ENCODE measurements around the gene AFF1. TPM values are rescaled to one million over a fixed set of nuclear protein-coding genes. Genes with fewer than 3 reads are reported as not detected.

Gene AFF1
- total RNA-seq, 2 experiments from 2014 or later: 28.7 to 69.7 TPM

GRCh38 chr4:87046121-87046551 is 111.3 kb downstream of the AFF1 start:
- intact Hi-C loops (cut with micrococcal nuclease; ENCODE audit: unreplicated experiment): no loop called here
- BruUV-seq (replicated peaks): no TSS peak

DNA sequence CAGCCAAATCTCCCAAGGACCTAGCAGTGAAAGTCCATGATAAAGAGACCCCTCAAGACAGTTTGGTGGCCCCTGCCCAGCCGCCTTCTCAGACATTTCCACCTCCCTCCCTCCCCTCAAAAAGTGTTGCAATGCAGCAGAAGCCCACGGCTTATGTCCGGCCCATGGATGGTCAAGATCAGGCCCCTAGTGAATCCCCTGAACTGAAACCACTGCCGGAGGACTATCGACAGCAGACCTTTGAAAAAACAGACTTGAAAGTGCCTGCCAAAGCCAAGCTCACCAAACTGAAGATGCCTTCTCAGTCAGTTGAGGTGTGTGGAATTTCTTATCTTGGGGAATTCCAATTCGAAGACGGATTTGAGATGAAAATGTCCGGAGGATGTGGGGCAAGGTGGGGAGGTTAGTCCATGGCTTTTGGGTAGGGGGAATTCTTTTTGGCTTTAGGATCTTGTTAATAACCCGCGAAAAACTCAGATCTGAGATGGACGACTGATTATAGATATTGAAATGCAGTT is 112.5 kb downstream of the AFF1 start:
- no peak for DNase-seq (ENCODE audit: low spot score)
- POLR2A ChIA-PET: no interaction called here
- Histone ChIP-seq H3K36me3 (ENCODE audit: insufficient read depth, low read length) (peaks cover 36% of the 10 kb centered on the region), H3K4me1 (ENCODE audit: insufficient read depth, low read length, poor library complexity, severe bottlenecking) (peaks cover 19% of the 10 kb centered on the region), H3K79me2 (ENCODE audit: insufficient read depth, low read depth, low read length) (peaks cover 19% of the 10 kb centered on the region; the same call in 1 of the 2 replicates), H3K9me2 (ENCODE audit: insufficient read depth, low read length) (no peaks in the 10 kb centered on the region), H3K4me2 (ENCODE audit: low read length) (no peak overlapping the region), H4K20me1 (ENCODE audit: insufficient read depth, low read length) (peaks cover 9% of the 10 kb centered on the region; the same call in 1 of the 2 replicates), H3K9me3 (ENCODE audit: low read length) (no peaks in the 10 kb centered on the region), H3K4me3 (ENCODE audit: low read depth, low read length, poor library complexity, severe bottlenecking) (no peak overlapping the region), H3K27ac (ENCODE audit: low read depth, low read length, poor library complexity, severe bottlenecking) (no peak overlapping the region), H2AFZ (ENCODE audit: low read length) (no peak overlapping the region)
- TF ChIP-seq, protein P1, sequence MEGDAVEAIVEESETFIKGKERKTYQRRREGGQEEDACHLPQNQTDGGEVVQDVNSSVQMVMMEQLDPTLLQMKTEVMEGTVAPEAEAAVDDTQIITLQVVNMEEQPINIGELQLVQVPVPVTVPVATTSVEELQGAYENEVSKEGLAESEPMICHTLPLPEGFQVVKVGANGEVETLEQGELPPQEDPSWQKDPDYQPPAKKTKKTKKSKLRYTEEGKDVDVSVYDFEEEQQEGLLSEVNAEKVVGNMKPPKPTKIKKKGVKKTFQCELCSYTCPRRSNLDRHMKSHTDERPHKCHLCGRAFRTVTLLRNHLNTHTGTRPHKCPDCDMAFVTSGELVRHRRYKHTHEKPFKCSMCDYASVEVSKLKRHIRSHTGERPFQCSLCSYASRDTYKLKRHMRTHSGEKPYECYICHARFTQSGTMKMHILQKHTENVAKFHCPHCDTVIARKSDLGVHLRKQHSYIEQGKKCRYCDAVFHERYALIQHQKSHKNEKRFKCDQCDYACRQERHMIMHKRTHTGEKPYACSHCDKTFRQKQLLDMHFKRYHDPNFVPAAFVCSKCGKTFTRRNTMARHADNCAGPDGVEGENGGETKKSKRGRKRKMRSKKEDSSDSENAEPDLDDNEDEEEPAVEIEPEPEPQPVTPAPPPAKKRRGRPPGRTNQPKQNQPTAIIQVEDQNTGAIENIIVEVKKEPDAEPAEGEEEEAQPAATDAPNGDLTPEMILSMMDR (conservative IDR thresholded peaks at IDR 0.05; ENCODE audit: low read length): no peak
- no peak for TF ChIP-seq EZH2phosphoT487 (IDR thresholded peaks at IDR 0.05; ENCODE audit: borderline replicate concordance, low read depth, low read length)
- intact Hi-C loops (cut with micrococcal nuclease; ENCODE audit: unreplicated experiment): no loop called here
- no TSS peak for BruUV-seq (replicated peaks)
- CTCF ChIA-PET (ENCODE audit: unreplicated experiment): no interaction called here

More at GRCh38 chr4:87046121-87046551, 111.3 kb downstream of the AFF1 start:
- Histone ChIP-seq H3K4me1 (ENCODE audit: insufficient read depth, low read length, poor library complexity, severe bottlenecking) (peaks cover 24% of the 10 kb centered on the region), H3K36me3 (ENCODE audit: insufficient read depth, low read length) (peaks cover 32% of the 10 kb centered on the region), H2AFZ (ENCODE audit: low read length) (no peak overlapping the region), H3K4me3 (ENCODE audit: low read depth, low read length, poor library complexity, severe bottlenecking) (no peak overlapping the region), H3K27ac (ENCODE audit: low read depth, low read length, poor library complexity, severe bottlenecking) (no peak overlapping the region), H3K9me3 (ENCODE audit: low read length) (no peaks in the 10 kb centered on the region), H3K9me2 (ENCODE audit: insufficient read depth, low read length) (no peaks in the 10 kb centered on the region), H3K79me2 (ENCODE audit: insufficient read depth, low read depth, low read length) (peaks cover 25% of the 10 kb centered on the region; the same call in 1 of the 2 replicates), H3K4me2 (ENCODE audit: low read length) (no peak overlapping the region), H4K20me1 (ENCODE audit: insufficient read depth, low read length) (peaks cover 10% of the 10 kb centered on the region; the same call in 1 of the 2 replicates)
- no peak for TF ChIP-seq EZH2phosphoT487 (IDR thresholded peaks at IDR 0.05; ENCODE audit: borderline replicate concordance, low read depth, low read length)
- TF ChIP-seq, protein P1 (conservative IDR thresholded peaks at IDR 0.05; ENCODE audit: low read length): no peak
- ChIA-PET POLR2A (no interaction called here), CTCF (ENCODE audit: unreplicated experiment) (no interaction called here)
- no peak for DNase-seq (ENCODE audit: low spot score)

DNA sequence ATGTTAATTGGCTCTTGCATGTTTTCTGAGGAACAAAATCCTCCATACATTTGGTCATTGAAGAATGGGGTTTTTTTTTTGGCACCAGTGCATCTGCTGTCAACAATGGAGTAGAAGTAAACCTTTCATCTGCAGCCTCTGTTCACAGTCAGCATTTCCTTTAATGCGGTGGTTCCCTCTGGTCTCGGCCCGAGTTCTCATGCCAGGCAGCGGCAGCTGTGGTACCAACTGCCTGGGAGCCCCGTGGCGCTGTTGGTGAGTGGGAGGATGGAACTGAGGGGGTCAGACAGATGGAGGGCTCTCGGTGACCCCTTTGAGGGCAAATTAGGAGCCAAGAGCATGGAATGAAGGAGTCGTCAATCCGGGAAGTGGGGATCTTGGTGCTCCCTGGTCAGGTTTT is 114.7 kb downstream of the AFF1 start:
- CTCF ChIA-PET (ENCODE audit: unreplicated experiment): no interaction called here

More for the DNA sequence above, 114.7 kb downstream of the AFF1 start:
- no peak for DNase-seq (ENCODE audit: low spot score)
- BruUV-seq (replicated peaks): no TSS peak
- POLR2A ChIA-PET: no interaction called here
- no peak for TF ChIP-seq EZH2phosphoT487 (IDR thresholded peaks at IDR 0.05; ENCODE audit: borderline replicate concordance, low read depth, low read length)
- TF ChIP-seq, protein P1 (conservative IDR thresholded peaks at IDR 0.05; ENCODE audit: low read length): no peak
- H3K27ac ChIP-seq (ENCODE audit: low read depth, low read length, poor library complexity, severe bottlenecking): no peak overlapping the region
- peaks cover 45% of the 10 kb centered on the region for H3K36me3 ChIP-seq (ENCODE audit: insufficient read depth, low read length)
- peaks cover 21% of the 10 kb centered on the region for H3K4me1 ChIP-seq (ENCODE audit: insufficient read depth, low read length, poor library complexity, severe bottlenecking)
- no peaks in the 10 kb centered on the region for H3K9me3 ChIP-seq (ENCODE audit: low read length)
- H3K4me3 ChIP-seq (ENCODE audit: low read depth, low read length, poor library complexity, severe bottlenecking): no peak overlapping the region
- H2AFZ ChIP-seq (ENCODE audit: low read length): no peak overlapping the region
- H3K9me2 ChIP-seq (ENCODE audit: insufficient read depth, low read length): no peaks in the 10 kb centered on the region
- no peak overlapping the region for H3K4me2 ChIP-seq (ENCODE audit: low read length)
- H3K79me2 ChIP-seq (ENCODE audit: insufficient read depth, low read depth, low read length): peaks cover 4% of the 10 kb centered on the region; the same call in 1 of the 2 replicates
- H4K20me1 ChIP-seq (ENCODE audit: insufficient read depth, low read length): no peaks in the 10 kb centered on the region
- intact Hi-C loops (cut with micrococcal nuclease; ENCODE audit: unreplicated experiment): no loop called here
